ENCODE data around the gene TNFRSF1B.

TNFRSF1B gene

DNA sequence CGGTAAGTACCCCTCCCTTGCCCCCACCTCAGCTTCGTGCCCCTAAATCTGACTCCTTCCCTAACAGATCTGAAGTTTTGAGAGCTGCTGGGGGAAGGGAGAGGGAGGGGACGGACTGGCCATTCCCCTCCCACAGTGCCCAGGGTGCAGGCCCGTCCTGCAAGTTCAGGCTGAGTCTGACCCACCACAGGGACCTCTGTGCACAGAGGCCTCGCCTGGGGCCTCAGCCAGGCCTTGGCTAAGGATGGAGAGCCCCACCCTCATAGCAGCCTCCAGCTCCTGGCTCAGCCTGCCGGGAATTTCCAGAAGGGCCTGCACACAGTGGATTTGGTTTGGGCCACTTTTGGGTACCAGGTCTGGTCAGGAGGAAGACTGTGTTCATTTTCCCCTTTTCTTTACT lies 31.2 kb upstream of the TNFRSF1B start:
- DNase-seq (no peak), ATAC-seq (ENCODE audit: insufficient read depth, low read depth) (no peak)
- no peak overlapping the region for H2AFZ ChIP-seq (ENCODE audit: low read depth, low read length)
- no peak overlapping the region for H3K4me3 ChIP-seq (ENCODE audit: low read depth in 1 of 2, low read length in 2 of 2)
- TF ChIP-seq EZH2 (IDR thresholded peaks at IDR 0.05; ENCODE audit: borderline replicate concordance, low read depth, low read length, severe bottlenecking): no peak
- TF ChIP-seq, protein P1, sequence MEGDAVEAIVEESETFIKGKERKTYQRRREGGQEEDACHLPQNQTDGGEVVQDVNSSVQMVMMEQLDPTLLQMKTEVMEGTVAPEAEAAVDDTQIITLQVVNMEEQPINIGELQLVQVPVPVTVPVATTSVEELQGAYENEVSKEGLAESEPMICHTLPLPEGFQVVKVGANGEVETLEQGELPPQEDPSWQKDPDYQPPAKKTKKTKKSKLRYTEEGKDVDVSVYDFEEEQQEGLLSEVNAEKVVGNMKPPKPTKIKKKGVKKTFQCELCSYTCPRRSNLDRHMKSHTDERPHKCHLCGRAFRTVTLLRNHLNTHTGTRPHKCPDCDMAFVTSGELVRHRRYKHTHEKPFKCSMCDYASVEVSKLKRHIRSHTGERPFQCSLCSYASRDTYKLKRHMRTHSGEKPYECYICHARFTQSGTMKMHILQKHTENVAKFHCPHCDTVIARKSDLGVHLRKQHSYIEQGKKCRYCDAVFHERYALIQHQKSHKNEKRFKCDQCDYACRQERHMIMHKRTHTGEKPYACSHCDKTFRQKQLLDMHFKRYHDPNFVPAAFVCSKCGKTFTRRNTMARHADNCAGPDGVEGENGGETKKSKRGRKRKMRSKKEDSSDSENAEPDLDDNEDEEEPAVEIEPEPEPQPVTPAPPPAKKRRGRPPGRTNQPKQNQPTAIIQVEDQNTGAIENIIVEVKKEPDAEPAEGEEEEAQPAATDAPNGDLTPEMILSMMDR (IDR thresholded peaks at IDR 0.05; ENCODE audit: borderline replicate concordance, extremely low read depth, low read length, poor library complexity, severe bottlenecking): no peak
- no peaks in the 10 kb centered on the region for H3K9me3 ChIP-seq (ENCODE audit: insufficient read depth, low read length, severe bottlenecking)
- no peaks in the 10 kb centered on the region for H3K79me2 ChIP-seq (ENCODE audit: insufficient read depth, low read length)
- no peaks in the 10 kb centered on the region for H3K27me3 ChIP-seq (ENCODE audit: insufficient read depth, low read length, poor library complexity)
- H3K4me2 ChIP-seq (ENCODE audit: insufficient read depth, low read length): no peak overlapping the region
- H3K9ac ChIP-seq (ENCODE audit: low read depth, low read length): no peak overlapping the region
- no peaks in the 10 kb centered on the region for H3K4me1 ChIP-seq (ENCODE audit: insufficient read depth, low read length)
- H3K27ac ChIP-seq (ENCODE audit: low read length): no peak overlapping the region
- H4K20me1 ChIP-seq (ENCODE audit: insufficient read depth, low read length): no peaks in the 10 kb centered on the region
- no peaks in the 10 kb centered on the region for H3K36me3 ChIP-seq (ENCODE audit: insufficient read depth, low read length)

GRCh38 chr1:12136916-12137610 lies 29.7 kb upstream of the TNFRSF1B start:
- Histone ChIP-seq H3K4me1 (ENCODE audit: insufficient read depth, low read length) (no peaks in the 10 kb centered on the region), H2AFZ (ENCODE audit: low read depth, low read length) (no peak overlapping the region), H3K9me3 (ENCODE audit: insufficient read depth, low read length, severe bottlenecking) (no peaks in the 10 kb centered on the region), H3K4me2 (ENCODE audit: insufficient read depth, low read length) (no peak overlapping the region), H4K20me1 (ENCODE audit: insufficient read depth, low read length) (no peaks in the 10 kb centered on the region), H3K27me3 (ENCODE audit: insufficient read depth, low read length, poor library complexity) (no peaks in the 10 kb centered on the region), H3K4me3 (ENCODE audit: low read depth in 1 of 2, low read length in 2 of 2) (no peak overlapping the region), H3K36me3 (ENCODE audit: insufficient read depth, low read length) (no peaks in the 10 kb centered on the region), H3K9ac (ENCODE audit: low read depth, low read length) (no peak overlapping the region), H3K79me2 (ENCODE audit: insufficient read depth, low read length) (no peaks in the 10 kb centered on the region), H3K27ac (ENCODE audit: low read length) (no peak overlapping the region)
- TF ChIP-seq EZH2 (IDR thresholded peaks at IDR 0.05; ENCODE audit: borderline replicate concordance, low read depth, low read length, severe bottlenecking): no peak
- TF ChIP-seq, protein P1 (IDR thresholded peaks at IDR 0.05; ENCODE audit: borderline replicate concordance, extremely low read depth, low read length, poor library complexity, severe bottlenecking): no peak
- ATAC-seq (ENCODE audit: insufficient read depth, low read depth): no peak
- no peak for DNase-seq

GRCh38 chr1:12138196-12139168 lies 28.3 kb upstream of the TNFRSF1B start:
- H3K9me3 ChIP-seq (ENCODE audit: insufficient read depth, low read length, severe bottlenecking): no peaks in the 10 kb centered on the region
- TF ChIP-seq, protein P1 (IDR thresholded peaks at IDR 0.05; ENCODE audit: borderline replicate concordance, extremely low read depth, low read length, poor library complexity, severe bottlenecking): no peak
- H3K79me2 ChIP-seq (ENCODE audit: insufficient read depth, low read length): no peaks in the 10 kb centered on the region
- no peak overlapping the region for H2AFZ ChIP-seq (ENCODE audit: low read depth, low read length)
- no peaks in the 10 kb centered on the region for H3K36me3 ChIP-seq (ENCODE audit: insufficient read depth, low read length)
- no peak overlapping the region for H3K9ac ChIP-seq (ENCODE audit: low read depth, low read length)
- no peak overlapping the region for H3K4me2 ChIP-seq (ENCODE audit: insufficient read depth, low read length)
- DNase-seq: no peak
- no peaks in the 10 kb centered on the region for H3K4me1 ChIP-seq (ENCODE audit: insufficient read depth, low read length)
- H3K27ac ChIP-seq (ENCODE audit: low read length): no peak overlapping the region
- no peak for ATAC-seq (ENCODE audit: insufficient read depth, low read depth)
- no peaks in the 10 kb centered on the region for H4K20me1 ChIP-seq (ENCODE audit: insufficient read depth, low read length)
- H3K4me3 ChIP-seq (ENCODE audit: low read depth in 1 of 2, low read length in 2 of 2): no peak overlapping the region
- no peaks in the 10 kb centered on the region for H3K27me3 ChIP-seq (ENCODE audit: insufficient read depth, low read length, poor library complexity)

Data from DND-41 (cell line).